Activated naive CD4-positive, alpha-beta T cell treated with anti-CD3 and anti-CD28 coated beads, Interleukin-2, amount 50 U/mL, for 16 hours (primary cell): Measurements from ENCODE around the gene GRIK1.

Source experiments
- DNase-seq: peaks from one replicate; pipeline ENCODE4 v3.0.0-alpha.2; 2020

GRIK1 gene

GRCh38 chr21:29711236-29711635 lies 228.6 kb downstream of the GRIK1 start:
- no peak for DNase-seq

GRCh38 chr21:29710498-29710897 lies 229.3 kb downstream of the GRIK1 start:
- no peak for DNase-seq

GRCh38 chr21:29708401-29708800 lies 231.4 kb downstream of the GRIK1 start:
- no peak for DNase-seq

GRCh38 chr21:29704719-29705118 lies 235.1 kb downstream of the GRIK1 start:
- no peak for DNase-seq

- no peak for DNase-seq
These were observed 238.1 kb downstream of the GRIK1 start for GRCh38 chr21:29701676-29702075.

- no peak for DNase-seq
These were observed 242.1 kb downstream of the GRIK1 start for GRCh38 chr21:29697555-29698193.

GRCh38 chr21:29696937-29697336 lies 242.9 kb downstream of the GRIK1 start:
- no peak for DNase-seq

GRCh38 chr21:29691616-29692491 lies 247.9 kb downstream of the GRIK1 start:
- no peak for DNase-seq

GRCh38 chr21:29689753-29690152 lies 250.0 kb downstream of the GRIK1 start:
- no peak for DNase-seq

- DNase-seq: no peak
These were observed 255.7 kb downstream of the GRIK1 start for GRCh38 chr21:29684106-29684505.

GRCh38 chr21:29682800-29683199 lies 257.0 kb downstream of the GRIK1 start:
- no peak for DNase-seq

GRCh38 chr21:29680273-29680672 lies 259.5 kb downstream of the GRIK1 start:
- DNase-seq: no peak

- no peak for DNase-seq
These were observed 261.2 kb downstream of the GRIK1 start for GRCh38 chr21:29678626-29679025.

- no peak for DNase-seq
These were observed 262.5 kb downstream of the GRIK1 start for GRCh38 chr21:29677326-29677725.

GRCh38 chr21:29676395-29676794 lies 263.4 kb downstream of the GRIK1 start:
- DNase-seq: no peak

- no peak for DNase-seq
These were observed 264.3 kb downstream of the GRIK1 start for GRCh38 chr21:29675451-29675850.

GRCh38 chr21:29674343-29674742 lies 265.5 kb downstream of the GRIK1 start:
- no peak for DNase-seq

GRCh38 chr21:29673096-29673610 lies 266.6 kb downstream of the GRIK1 start:
- DNase-seq: no peak

GRCh38 chr21:29671728-29672127 lies 268.1 kb downstream of the GRIK1 start:
- DNase-seq: no peak

- DNase-seq: no peak
These were observed 269.6 kb downstream of the GRIK1 start for GRCh38 chr21:29670228-29670627.

- DNase-seq: no peak
These were observed 270.4 kb downstream of the GRIK1 start for GRCh38 chr21:29669416-29669815.

- DNase-seq: no peak
These were observed 272.1 kb downstream of the GRIK1 start for GRCh38 chr21:29667651-29668050.

- DNase-seq: no peak
These were observed 275.2 kb downstream of the GRIK1 start for GRCh38 chr21:29664615-29665014.
